ENCODE results near the gene MMAA.
"Not testable (repeated sequence)": the region's sequence is repeated elsewhere in the genome, so short reads cannot be mapped to it uniquely, and the experiment has no call there.

DNA sequence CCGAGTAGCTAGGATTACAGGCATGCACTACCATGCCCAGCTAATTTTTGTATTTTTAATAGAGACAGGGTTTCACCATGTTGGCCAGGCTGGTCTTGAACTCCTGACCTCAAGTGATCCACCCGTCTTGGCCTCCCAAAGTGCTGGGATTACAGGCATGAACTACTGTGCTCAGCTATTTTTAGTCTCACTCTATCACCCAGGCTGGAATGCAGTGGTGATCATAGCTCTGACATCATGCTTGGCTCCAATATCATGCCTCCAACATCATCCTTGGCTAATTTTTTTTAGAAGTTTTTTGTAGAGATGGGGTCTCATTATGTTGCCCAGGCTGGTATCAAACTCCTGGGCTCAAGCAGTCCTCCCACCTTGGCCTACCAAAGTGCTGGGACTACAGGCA lies 21.1 kb downstream of the MMAA start:
- TF ChIP-seq, protein P1, sequence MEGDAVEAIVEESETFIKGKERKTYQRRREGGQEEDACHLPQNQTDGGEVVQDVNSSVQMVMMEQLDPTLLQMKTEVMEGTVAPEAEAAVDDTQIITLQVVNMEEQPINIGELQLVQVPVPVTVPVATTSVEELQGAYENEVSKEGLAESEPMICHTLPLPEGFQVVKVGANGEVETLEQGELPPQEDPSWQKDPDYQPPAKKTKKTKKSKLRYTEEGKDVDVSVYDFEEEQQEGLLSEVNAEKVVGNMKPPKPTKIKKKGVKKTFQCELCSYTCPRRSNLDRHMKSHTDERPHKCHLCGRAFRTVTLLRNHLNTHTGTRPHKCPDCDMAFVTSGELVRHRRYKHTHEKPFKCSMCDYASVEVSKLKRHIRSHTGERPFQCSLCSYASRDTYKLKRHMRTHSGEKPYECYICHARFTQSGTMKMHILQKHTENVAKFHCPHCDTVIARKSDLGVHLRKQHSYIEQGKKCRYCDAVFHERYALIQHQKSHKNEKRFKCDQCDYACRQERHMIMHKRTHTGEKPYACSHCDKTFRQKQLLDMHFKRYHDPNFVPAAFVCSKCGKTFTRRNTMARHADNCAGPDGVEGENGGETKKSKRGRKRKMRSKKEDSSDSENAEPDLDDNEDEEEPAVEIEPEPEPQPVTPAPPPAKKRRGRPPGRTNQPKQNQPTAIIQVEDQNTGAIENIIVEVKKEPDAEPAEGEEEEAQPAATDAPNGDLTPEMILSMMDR (IDR thresholded peaks at IDR 0.05): not testable (repeated sequence)
- not testable (repeated sequence) for TF ChIP-seq EZH2 (IDR thresholded peaks at IDR 0.05; ENCODE audit: borderline replicate concordance, insufficient read depth, low read depth, low read length, poor library complexity, severe bottlenecking)
